K562 (cell line): ENCODE data around the gene THADA.

Experiments used
- CTCF ChIP-seq, 3 experiments: IDR thresholded peaks in 2 of 3; conservative IDR thresholded peaks in 1 of 3; 2 replicates each; pipeline ENCODE4 v1.5.1; 2011 to 2012; ENCODE audit warnings: low read length in 3 of 3, mild to moderate bottlenecking in 3 of 3, control low read depth in 2 of 3, improper control_type of control experiment in 1 of 3, inconsistent platforms in 1 of 3, low read depth in 1 of 3, mixed read lengths in 1 of 3, moderate library complexity in 1 of 3; ENCODE audit not compliant: insufficient read depth in 2 of 3
- NCOA1 ChIP-seq: fragments of 450-650 bp; IDR thresholded peaks from 2 replicates; pipeline ENCODE4 v1.6.1; 2016; ENCODE audit warnings: low read depth
- POLR2AphosphoS5 ChIP-seq: IDR thresholded peaks from 2 replicates; pipeline ENCODE4 v1.6.1; 2011; ENCODE audit warnings: mild to moderate bottlenecking, low read depth, low read length, moderate library complexity; ENCODE audit not compliant: control insufficient read depth, insufficient read depth
- ZNF830 ChIP-seq: fragments of 250-450 bp; sonication (Bioruptor Pico); IDR thresholded peaks from 2 replicates; pipeline ENCODE4 v1.5.0; 2021; ENCODE audit warnings: mild to moderate bottlenecking

- no peak for TF ChIP-seq POLR2AphosphoS5
- TF ChIP-seq NCOA1 = no peak
- no peak for TF ChIP-seq CTCF (IDR thresholded peaks at IDR 0.05 in 2 of 3, conservative IDR thresholded peaks at IDR 0.05 in 1 of 3; ENCODE audit: insufficient read depth in 2 of 3, low read depth in 1 of 3, low read length in 3 of 3)
- no peak for TF ChIP-seq ZNF830 (CRISPR knock-in tag)
These were observed 278.2 kb downstream of the THADA start for GRCh38 chr2:43317680-43318079.
